GM23338 (cell line): ENCODE measurements around the gene CLTA. TPM values are rescaled to one million over a fixed set of nuclear protein-coding genes. Genes with fewer than 3 reads are reported as not detected.

Experiments used
- ATAC-seq: fragments of 200-7000 bp; cut with Tn5 transposase; 3 replicates; pipeline ENCODE4 v1.9.1; 2020
- DNase-seq: peaks from one replicate; pipeline ENCODE4 v3.0.0-alpha.2; 2015; ENCODE audit warnings: low spot score
- H2AFZ ChIP-seq: fragments of 200-600 bp; sonication (generic); 2 replicates; pipeline ENCODE4 v1.8.0; 2016; ENCODE audit warnings: antibody characterized with exemption, mild to moderate bottlenecking, moderate library complexity
- H3F3A ChIP-seq: fragments of 200-600 bp; sonication (generic); replicated peaks from 2 replicates; pipeline ENCODE4 v1.8.0; 2017; ENCODE audit warnings: antibody characterized with exemption, mixed run types, low read depth
- H3K27ac ChIP-seq: fragments of 200-600 bp; sonication (generic); 2 replicates; pipeline ENCODE4 v1.6.1; 2016; ENCODE audit warnings: low read depth
- H3K27me3 ChIP-seq: fragments of 200-600 bp; sonication (generic); 2 replicates; pipeline ENCODE4 v1.8.0; 2016; ENCODE audit warnings: mild to moderate bottlenecking, mixed run types, moderate library complexity; ENCODE audit not compliant: insufficient read depth
- H3K36me3 ChIP-seq: fragments of 200-600 bp; sonication (generic); 2 replicates; pipeline ENCODE4 v1.8.0; 2016; ENCODE audit warnings: mild to moderate bottlenecking; ENCODE audit not compliant: insufficient read depth
- H3K4me1 ChIP-seq: fragments of 200-600 bp; sonication (generic); 2 replicates; pipeline ENCODE4 v1.8.0; 2016; ENCODE audit warnings: mild to moderate bottlenecking, moderate library complexity; ENCODE audit not compliant: insufficient read depth
- H3K4me2 ChIP-seq: fragments of 200-600 bp; sonication (generic); 2 replicates; pipeline ENCODE4 v1.7.1; 2017; ENCODE audit warnings: mixed run types
- H3K4me3 ChIP-seq: fragments of 200-600 bp; sonication (generic); 2 replicates; pipeline ENCODE4 v1.6.1; 2016; ENCODE audit warnings: mixed run types
- H3K79me2 ChIP-seq: fragments of 200-600 bp; sonication (generic); replicated peaks from 2 replicates; pipeline ENCODE4 v1.8.0; 2017; ENCODE audit warnings: mild to moderate bottlenecking; ENCODE audit not compliant: insufficient read depth
- H3K9me2 ChIP-seq: fragments of 200-600 bp; sonication (generic); 2 replicates; pipeline ENCODE4 v1.8.0; 2017; ENCODE audit not compliant: insufficient read depth
- H4K20me1 ChIP-seq: fragments of 200-600 bp; sonication (generic); replicated peaks from 2 replicates; pipeline ENCODE4 v1.8.0; 2017; ENCODE audit warnings: mild to moderate bottlenecking; ENCODE audit not compliant: insufficient read depth
- H3K27ac Mint-ChIP-seq: 2 replicates; pipeline ENCODE4 v1.8.0; 2020; ENCODE audit warnings: inconsistent platforms, mild to moderate bottlenecking, moderate library complexity, mixed read lengths
- H3K27me3 Mint-ChIP-seq: 3 replicates; pipeline ENCODE4 v1.8.0; 2022; ENCODE audit warnings: low read depth, mild to moderate bottlenecking, moderate library complexity, mixed read lengths, inconsistent platforms; ENCODE audit not compliant: insufficient read depth, poor library complexity
- H3K36me3 Mint-ChIP-seq: 3 replicates; pipeline ENCODE4 v1.8.0; 2021; ENCODE audit warnings: low read depth, mild to moderate bottlenecking, inconsistent platforms, moderate library complexity, mixed read lengths
- H3K4me1 Mint-ChIP-seq: 3 replicates; pipeline ENCODE4 v1.8.0; 2020; ENCODE audit warnings: mild to moderate bottlenecking, inconsistent platforms, mixed read lengths
- H3K4me3 Mint-ChIP-seq: 3 replicates; pipeline ENCODE4 v1.8.0; 2021; ENCODE audit warnings: moderate library complexity, mild to moderate bottlenecking, inconsistent platforms, mixed read lengths
- H3K9me3 Mint-ChIP-seq: 3 replicates; pipeline ENCODE4 v1.8.0; 2020; ENCODE audit warnings: moderate library complexity, mild to moderate bottlenecking, inconsistent platforms, mixed read lengths
- CREB1 ChIP-seq: fragments of 250-450 bp; sonication (Bioruptor Pico); IDR thresholded peaks from 2 replicates; pipeline ENCODE4 v1.5.0; 2020; ENCODE audit warnings: low read depth, mild to moderate bottlenecking, moderate library complexity
- EZH2 ChIP-seq: fragments of 200-600 bp; sonication (generic); IDR thresholded peaks from one replicate; pipeline ENCODE4 v1.8.0; 2017; ENCODE audit warnings: antibody characterized with exemption, mild to moderate bottlenecking, low read depth; ENCODE audit not compliant: unreplicated experiment
- EZH2phosphoT487 ChIP-seq: fragments of 200-600 bp; sonication (generic); IDR thresholded peaks from one replicate; pipeline ENCODE4 v1.8.1; 2018; ENCODE audit warnings: antibody characterized with exemption; ENCODE audit not compliant: unreplicated experiment
- JUNB ChIP-seq: IDR thresholded peaks from one replicate; pipeline ENCODE4 v1.6.1; 2016; ENCODE audit warnings: antibody characterized with exemption; ENCODE audit not compliant: unreplicated experiment
- NANOG ChIP-seq: IDR thresholded peaks from 2 replicates; pipeline ENCODE4 v1.6.1; 2016; ENCODE audit warnings: antibody characterized with exemption, borderline replicate concordance
- POLR2AphosphoS5 ChIP-seq: IDR thresholded peaks from 2 replicates; pipeline ENCODE4 v1.6.1; 2016; ENCODE audit warnings: antibody characterized with exemption, low read depth
- STAT1 ChIP-seq: IDR thresholded peaks from one replicate; pipeline ENCODE4 v1.6.1; 2016; ENCODE audit warnings: antibody characterized with exemption; ENCODE audit not compliant: unreplicated experiment
- ZNF114 ChIP-seq: fragments of 250-450 bp; sonication (Bioruptor Pico); IDR thresholded peaks from 2 replicates; pipeline ENCODE4 v1.5.0; 2020; ENCODE audit warnings: mild to moderate bottlenecking, moderate library complexity
- ZNF331 ChIP-seq: fragments of 250-450 bp; sonication (Bioruptor Pico); IDR thresholded peaks from 2 replicates; pipeline ENCODE4 v1.5.0; 2020; ENCODE audit warnings: low read depth, mild to moderate bottlenecking, moderate library complexity
- polyA plus RNA-seq: library from polyadenylated mRNA; unstranded; fragments of >200 nt; fragmentation: Nextera tagmentation; extraction: Ambion mirVana; gene quantifications from 2 replicates; pipeline ENCODE4 v1.2.1, GENCODE V29; 2016
- total RNA-seq: library from RNA; depleted of rRNA; stranded (reverse); fragments of >200 nt; shearing (Covaris generic); gene quantifications from 2 replicates; pipeline ENCODE4 v1.2.3, GENCODE V29; 2014
- TF ChIP-seq, protein P1 (sequence below), 2 experiments: fragments of 200-600 bp in 1 of 2; sonication (generic) in 1 of 2; conservative IDR thresholded peaks; 2 replicates each; pipeline versions ENCODE4 v1.5.1 to v1.6.1; 2016 to 2017; ENCODE audit warnings: antibody characterized with exemption in 2 of 2, low read depth in 2 of 2, mild to moderate bottlenecking in 2 of 2, moderate library complexity in 1 of 2
- TF ChIP-seq, protein P2 (sequence below): IDR thresholded peaks from one replicate; pipeline ENCODE4 v1.6.1; 2018; ENCODE audit warnings: antibody characterized with exemption; ENCODE audit not compliant: unreplicated experiment
- TF ChIP-seq, protein P3 (sequence below): fragments of 250-450 bp; sonication (Bioruptor Pico); IDR thresholded peaks from 2 replicates; pipeline ENCODE4 v1.5.0; 2020; ENCODE audit warnings: mild to moderate bottlenecking, moderate library complexity
- TF ChIP-seq, protein P4 (sequence below): IDR thresholded peaks from 2 replicates; pipeline ENCODE4 v1.6.1; 2016; ENCODE audit warnings: antibody characterized with exemption

CLTA gene
- total and polyA plus RNA-seq, 2 experiments from 2014 or later = 223 to 259 TPM

DNA sequence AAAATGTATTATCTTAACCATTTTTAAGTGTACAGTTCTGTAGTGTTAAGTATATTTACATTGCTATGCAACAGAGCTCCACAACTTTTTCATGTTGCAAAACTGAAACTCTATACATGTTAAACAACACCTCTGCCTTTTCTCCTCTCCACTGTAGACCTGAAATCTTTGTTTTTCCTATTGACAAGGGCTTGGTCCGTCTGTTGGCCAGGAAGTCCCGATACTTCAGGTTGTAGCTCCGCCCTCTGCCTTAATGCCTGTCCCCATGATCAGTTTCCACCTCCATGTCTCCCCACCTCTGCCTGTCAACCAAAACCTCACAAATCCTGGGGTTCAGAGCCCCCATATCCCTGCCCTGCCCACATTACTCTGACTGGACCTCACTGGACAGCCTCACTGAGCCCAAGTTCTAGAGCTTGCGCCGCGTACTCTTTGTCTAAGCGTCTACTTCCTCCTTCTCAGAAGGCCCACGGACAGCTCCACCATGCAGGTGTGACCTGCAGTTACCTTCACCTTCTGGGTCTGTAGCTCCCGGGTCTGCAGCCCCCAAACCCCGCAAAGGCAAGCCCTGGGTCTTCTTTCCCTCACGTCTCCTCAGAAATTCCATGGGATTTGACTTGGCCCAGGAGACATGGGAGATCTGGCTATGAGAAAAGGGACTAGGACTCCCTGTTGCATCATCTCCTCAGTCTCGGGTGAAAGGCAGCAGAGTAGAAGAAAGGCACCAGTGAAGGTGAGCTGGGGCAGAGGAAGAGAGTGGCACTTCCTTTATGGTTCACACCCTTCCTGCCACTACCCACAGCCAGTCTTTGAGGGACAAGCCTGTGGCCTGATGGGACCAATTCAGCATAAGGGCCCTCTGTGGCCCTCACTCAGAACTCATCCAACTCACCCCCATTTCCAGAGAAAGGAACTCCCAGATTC, 46.1 kb upstream of the CLTA start:
- Histone ChIP-seq H4K20me1 (no peaks in the 10 kb centered on the region), H3K27me3 (peaks cover 7% of the 10 kb centered on the region; the same call in 1 of the 2 replicates), H3K36me3 (no peaks in the 10 kb centered on the region), H3K4me2 (no peak overlapping the region), H3K27ac (no peak overlapping the region), H3K9me2 (0 out of 2 replicates have a peak, but pooled peaks cover 3% of the 10 kb centered on the region), H3K4me1 (no peaks in the 10 kb centered on the region), H2AFZ (no peak overlapping the region), H3K4me3 (no peak overlapping the region), H3K79me2 (no peaks in the 10 kb centered on the region), H3F3A (no peaks in the 10 kb centered on the region)
- H3K27me3 Mint-ChIP-seq = peaks cover 5% of the 10 kb centered on the region
- H3K27ac Mint-ChIP-seq = no peak overlapping the region
- ATAC-seq = no peak
- peaks cover 14% of the 10 kb centered on the region for H3K36me3 Mint-ChIP-seq
- peaks cover 6% of the 10 kb centered on the region for H3K4me1 Mint-ChIP-seq
- no peak for DNase-seq
- H3K4me3 Mint-ChIP-seq = no peak overlapping the region
- peaks cover 18% of the 10 kb centered on the region for H3K9me3 Mint-ChIP-seq
- TF ChIP-seq, protein P1, sequence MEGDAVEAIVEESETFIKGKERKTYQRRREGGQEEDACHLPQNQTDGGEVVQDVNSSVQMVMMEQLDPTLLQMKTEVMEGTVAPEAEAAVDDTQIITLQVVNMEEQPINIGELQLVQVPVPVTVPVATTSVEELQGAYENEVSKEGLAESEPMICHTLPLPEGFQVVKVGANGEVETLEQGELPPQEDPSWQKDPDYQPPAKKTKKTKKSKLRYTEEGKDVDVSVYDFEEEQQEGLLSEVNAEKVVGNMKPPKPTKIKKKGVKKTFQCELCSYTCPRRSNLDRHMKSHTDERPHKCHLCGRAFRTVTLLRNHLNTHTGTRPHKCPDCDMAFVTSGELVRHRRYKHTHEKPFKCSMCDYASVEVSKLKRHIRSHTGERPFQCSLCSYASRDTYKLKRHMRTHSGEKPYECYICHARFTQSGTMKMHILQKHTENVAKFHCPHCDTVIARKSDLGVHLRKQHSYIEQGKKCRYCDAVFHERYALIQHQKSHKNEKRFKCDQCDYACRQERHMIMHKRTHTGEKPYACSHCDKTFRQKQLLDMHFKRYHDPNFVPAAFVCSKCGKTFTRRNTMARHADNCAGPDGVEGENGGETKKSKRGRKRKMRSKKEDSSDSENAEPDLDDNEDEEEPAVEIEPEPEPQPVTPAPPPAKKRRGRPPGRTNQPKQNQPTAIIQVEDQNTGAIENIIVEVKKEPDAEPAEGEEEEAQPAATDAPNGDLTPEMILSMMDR (conservative IDR thresholded peaks at IDR 0.05; ENCODE audit: low read depth in 2 of 2) = no peak
- no peak for TF ChIP-seq CREB1 (CRISPR knock-in tag)
- TF ChIP-seq ZNF114 (CRISPR knock-in tag) = no peak
- TF ChIP-seq, protein P2, sequence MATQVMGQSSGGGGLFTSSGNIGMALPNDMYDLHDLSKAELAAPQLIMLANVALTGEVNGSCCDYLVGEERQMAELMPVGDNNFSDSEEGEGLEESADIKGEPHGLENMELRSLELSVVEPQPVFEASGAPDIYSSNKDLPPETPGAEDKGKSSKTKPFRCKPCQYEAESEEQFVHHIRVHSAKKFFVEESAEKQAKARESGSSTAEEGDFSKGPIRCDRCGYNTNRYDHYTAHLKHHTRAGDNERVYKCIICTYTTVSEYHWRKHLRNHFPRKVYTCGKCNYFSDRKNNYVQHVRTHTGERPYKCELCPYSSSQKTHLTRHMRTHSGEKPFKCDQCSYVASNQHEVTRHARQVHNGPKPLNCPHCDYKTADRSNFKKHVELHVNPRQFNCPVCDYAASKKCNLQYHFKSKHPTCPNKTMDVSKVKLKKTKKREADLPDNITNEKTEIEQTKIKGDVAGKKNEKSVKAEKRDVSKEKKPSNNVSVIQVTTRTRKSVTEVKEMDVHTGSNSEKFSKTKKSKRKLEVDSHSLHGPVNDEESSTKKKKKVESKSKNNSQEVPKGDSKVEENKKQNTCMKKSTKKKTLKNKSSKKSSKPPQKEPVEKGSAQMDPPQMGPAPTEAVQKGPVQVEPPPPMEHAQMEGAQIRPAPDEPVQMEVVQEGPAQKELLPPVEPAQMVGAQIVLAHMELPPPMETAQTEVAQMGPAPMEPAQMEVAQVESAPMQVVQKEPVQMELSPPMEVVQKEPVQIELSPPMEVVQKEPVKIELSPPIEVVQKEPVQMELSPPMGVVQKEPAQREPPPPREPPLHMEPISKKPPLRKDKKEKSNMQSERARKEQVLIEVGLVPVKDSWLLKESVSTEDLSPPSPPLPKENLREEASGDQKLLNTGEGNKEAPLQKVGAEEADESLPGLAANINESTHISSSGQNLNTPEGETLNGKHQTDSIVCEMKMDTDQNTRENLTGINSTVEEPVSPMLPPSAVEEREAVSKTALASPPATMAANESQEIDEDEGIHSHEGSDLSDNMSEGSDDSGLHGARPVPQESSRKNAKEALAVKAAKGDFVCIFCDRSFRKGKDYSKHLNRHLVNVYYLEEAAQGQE = no peak
- TF ChIP-seq, protein P3, sequence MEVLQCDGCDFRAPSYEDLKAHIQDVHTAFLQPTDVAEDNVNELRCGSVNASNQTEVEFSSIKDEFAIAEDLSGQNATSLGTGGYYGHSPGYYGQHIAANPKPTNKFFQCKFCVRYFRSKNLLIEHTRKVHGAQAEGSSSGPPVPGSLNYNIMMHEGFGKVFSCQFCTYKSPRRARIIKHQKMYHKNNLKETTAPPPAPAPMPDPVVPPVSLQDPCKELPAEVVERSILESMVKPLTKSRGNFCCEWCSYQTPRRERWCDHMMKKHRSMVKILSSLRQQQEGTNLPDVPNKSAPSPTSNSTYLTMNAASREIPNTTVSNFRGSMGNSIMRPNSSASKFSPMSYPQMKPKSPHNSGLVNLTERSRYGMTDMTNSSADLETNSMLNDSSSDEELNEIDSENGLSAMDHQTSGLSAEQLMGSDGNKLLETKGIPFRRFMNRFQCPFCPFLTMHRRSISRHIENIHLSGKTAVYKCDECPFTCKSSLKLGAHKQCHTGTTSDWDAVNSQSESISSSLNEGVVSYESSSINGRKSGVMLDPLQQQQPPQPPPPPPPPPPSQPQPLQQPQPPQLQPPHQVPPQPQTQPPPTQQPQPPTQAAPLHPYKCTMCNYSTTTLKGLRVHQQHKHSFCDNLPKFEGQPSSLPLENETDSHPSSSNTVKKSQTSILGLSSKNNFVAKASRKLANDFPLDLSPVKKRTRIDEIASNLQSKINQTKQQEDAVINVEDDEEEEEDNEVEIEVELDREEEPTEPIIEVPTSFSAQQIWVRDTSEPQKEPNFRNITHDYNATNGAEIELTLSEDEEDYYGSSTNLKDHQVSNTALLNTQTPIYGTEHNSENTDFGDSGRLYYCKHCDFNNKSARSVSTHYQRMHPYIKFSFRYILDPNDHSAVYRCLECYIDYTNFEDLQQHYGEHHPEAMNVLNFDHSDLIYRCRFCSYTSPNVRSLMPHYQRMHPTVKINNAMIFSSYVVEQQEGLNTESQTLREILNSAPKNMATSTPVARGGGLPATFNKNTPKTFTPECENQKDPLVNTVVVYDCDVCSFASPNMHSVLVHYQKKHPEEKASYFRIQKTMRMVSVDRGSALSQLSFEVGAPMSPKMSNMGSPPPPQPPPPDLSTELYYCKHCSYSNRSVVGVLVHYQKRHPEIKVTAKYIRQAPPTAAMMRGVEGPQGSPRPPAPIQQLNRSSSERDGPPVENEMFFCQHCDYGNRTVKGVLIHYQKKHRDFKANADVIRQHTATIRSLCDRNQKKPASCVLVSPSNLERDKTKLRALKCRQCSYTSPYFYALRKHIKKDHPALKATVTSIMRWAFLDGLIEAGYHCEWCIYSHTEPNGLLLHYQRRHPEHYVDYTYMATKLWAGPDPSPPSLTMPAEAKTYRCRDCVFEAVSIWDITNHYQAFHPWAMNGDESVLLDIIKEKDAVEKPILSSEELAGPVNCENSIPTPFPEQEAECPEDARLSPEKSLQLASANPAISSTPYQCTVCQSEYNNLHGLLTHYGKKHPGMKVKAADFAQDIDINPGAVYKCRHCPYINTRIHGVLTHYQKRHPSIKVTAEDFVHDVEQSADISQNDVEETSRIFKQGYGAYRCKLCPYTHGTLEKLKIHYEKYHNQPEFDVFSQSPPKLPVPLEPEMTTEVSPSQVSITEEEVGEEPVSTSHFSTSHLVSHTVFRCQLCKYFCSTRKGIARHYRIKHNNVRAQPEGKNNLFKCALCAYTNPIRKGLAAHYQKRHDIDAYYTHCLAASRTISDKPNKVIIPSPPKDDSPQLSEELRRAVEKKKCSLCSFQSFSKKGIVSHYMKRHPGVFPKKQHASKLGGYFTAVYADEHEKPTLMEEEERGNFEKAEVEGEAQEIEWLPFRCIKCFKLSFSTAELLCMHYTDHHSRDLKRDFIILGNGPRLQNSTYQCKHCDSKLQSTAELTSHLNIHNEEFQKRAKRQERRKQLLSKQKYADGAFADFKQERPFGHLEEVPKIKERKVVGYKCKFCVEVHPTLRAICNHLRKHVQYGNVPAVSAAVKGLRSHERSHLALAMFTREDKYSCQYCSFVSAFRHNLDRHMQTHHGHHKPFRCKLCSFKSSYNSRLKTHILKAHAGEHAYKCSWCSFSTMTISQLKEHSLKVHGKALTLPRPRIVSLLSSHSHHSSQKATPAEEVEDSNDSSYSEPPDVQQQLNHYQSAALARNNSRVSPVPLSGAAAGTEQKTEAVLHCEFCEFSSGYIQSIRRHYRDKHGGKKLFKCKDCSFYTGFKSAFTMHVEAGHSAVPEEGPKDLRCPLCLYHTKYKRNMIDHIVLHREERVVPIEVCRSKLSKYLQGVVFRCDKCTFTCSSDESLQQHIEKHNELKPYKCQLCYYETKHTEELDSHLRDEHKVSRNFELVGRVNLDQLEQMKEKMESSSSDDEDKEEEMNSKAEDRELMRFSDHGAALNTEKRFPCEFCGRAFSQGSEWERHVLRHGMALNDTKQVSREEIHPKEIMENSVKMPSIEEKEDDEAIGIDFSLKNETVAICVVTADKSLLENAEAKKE = no peak
- no peak for TF ChIP-seq EZH2
- TF ChIP-seq NANOG = no peak
- TF ChIP-seq ZNF331 (CRISPR knock-in tag) = no peak
- TF ChIP-seq JUNB = no peak
- TF ChIP-seq, protein P4, sequence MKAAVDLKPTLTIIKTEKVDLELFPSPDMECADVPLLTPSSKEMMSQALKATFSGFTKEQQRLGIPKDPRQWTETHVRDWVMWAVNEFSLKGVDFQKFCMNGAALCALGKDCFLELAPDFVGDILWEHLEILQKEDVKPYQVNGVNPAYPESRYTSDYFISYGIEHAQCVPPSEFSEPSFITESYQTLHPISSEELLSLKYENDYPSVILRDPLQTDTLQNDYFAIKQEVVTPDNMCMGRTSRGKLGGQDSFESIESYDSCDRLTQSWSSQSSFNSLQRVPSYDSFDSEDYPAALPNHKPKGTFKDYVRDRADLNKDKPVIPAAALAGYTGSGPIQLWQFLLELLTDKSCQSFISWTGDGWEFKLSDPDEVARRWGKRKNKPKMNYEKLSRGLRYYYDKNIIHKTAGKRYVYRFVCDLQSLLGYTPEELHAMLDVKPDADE = no peak
- no peak for TF ChIP-seq STAT1
- no peak for TF ChIP-seq POLR2AphosphoS5
- no peak for TF ChIP-seq EZH2phosphoT487
